D721Med (cell line): ENCODE data around the gene TSPAN31.
A peak's percentile ranks its signal among the peaks of the same experiment; 100 is the strongest.

Experiments used
- DNase-seq: peaks from one replicate; pipeline ENCODE4 v3.0.0; 2011; ENCODE audit warnings: low spot score; ENCODE audit not compliant: insufficient read length
- FAIRE-seq: peaks from 2 replicates; lab custom pipeline; 2011; peaks lifted over from hg19 to GRCh38; lab: Jason Lieb, UNC
- TF ChIP-seq, protein P1 (sequence below): IDR thresholded peaks from 2 replicates; pipeline ENCODE4 v1.5.1; 2012; ENCODE audit warnings: mild to moderate bottlenecking, control low read depth; ENCODE audit not compliant: insufficient read depth; ENCODE audit errors: missing control alignments

The TSPAN31 gene

DNA sequence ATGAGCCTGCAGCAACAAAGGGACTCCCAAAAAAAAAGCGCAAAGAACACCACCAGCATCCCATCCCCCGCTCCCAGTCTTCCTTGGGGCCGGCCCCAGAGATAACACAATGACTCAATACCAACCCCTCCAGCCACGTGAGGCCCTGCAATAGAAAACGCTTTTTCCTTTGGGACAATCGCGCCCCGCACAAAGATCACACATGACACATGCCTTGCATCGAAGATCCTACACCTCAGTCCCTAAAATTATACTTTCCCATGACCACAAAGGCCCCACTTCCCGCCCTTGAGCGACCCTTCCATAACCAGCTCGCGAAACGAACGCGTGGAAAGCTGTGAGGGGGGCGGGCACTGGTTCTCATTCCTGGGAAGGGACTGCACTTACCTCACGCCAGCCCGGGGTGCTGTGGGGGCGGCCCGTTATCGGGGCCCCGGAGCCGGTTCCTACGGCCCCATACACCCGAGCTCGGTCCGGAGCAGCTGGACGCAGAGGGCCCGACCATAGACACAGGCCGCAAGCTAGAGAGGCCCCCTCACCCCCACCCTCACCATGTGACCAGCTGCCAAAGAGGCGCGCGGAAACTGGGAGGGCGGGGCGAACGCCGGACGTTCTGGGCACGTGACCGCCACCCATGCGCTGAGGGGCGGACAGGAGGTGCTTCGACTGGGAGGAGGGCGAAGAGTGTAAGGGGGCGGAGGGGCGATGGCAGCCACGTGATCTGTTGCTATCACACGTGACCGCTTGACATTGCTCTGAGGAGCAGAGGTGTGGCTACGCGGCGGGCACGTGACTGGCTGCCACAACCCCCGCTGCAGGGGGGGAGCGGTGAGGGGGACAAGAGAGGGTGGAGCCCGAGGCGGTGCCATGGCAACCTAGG is 7.2 kb downstream of the TSPAN31 start, which contains the start of gene CDK4:
CDK4 (minus strand) TSS at position 523 of the 880 bp plus-strand sequence. CDS start 593 bp downstream, outside the sequence.
- DNase-seq (peak; percentile 55), FAIRE-seq (no peak)
- TF ChIP-seq, protein P1, sequence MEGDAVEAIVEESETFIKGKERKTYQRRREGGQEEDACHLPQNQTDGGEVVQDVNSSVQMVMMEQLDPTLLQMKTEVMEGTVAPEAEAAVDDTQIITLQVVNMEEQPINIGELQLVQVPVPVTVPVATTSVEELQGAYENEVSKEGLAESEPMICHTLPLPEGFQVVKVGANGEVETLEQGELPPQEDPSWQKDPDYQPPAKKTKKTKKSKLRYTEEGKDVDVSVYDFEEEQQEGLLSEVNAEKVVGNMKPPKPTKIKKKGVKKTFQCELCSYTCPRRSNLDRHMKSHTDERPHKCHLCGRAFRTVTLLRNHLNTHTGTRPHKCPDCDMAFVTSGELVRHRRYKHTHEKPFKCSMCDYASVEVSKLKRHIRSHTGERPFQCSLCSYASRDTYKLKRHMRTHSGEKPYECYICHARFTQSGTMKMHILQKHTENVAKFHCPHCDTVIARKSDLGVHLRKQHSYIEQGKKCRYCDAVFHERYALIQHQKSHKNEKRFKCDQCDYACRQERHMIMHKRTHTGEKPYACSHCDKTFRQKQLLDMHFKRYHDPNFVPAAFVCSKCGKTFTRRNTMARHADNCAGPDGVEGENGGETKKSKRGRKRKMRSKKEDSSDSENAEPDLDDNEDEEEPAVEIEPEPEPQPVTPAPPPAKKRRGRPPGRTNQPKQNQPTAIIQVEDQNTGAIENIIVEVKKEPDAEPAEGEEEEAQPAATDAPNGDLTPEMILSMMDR = no peak

DNA sequence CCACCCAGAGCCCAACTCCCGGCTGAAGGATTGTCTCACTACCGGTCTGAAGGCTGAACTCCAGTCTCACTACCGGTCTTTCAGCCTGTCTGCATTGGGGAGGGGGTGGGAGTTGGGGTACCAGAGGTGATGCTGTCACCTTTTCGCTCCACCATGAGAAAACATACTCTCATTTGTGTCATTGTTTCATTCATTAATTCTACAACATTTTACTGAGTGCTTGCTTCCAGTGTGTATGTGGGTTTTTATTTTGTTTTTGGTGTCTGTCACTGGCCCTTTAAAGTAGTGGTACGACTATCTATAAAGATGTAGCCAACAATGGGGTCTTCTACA is 7.8 kb downstream of the TSPAN31 start:
- TF ChIP-seq, protein P1 = no peak
- DNase-seq (no peak), FAIRE-seq (no peak)

DNA sequence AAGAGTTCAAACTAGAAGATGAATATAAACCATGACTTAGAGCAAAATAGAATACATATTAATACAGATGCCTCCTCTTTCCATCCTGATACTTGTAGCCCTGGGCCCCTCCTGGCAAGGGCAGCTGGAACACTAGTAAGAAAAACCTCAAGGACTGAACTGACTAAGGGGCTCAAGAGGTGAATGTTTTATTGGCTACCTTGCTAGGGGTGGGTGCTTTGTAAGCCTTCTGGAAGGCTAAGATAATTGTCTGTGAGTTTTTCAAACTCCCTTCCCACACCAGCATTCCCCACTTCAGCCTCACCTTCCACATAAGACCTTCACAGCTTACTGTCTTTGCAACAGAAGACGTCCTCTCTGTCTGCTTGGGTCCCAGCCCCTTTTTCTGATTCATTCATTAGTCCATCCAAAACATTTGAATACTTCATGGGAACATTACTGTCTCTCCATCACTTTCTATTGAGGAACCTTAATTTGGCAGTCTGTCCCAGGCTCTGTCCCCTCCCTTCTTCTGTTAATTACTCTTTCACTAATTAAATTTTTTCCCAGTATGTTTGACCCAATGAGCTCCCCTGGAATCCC is 9.0 kb downstream of the TSPAN31 start:
- FAIRE-seq = no peak
- no peak for DNase-seq
- TF ChIP-seq, protein P1 = no peak

DNA sequence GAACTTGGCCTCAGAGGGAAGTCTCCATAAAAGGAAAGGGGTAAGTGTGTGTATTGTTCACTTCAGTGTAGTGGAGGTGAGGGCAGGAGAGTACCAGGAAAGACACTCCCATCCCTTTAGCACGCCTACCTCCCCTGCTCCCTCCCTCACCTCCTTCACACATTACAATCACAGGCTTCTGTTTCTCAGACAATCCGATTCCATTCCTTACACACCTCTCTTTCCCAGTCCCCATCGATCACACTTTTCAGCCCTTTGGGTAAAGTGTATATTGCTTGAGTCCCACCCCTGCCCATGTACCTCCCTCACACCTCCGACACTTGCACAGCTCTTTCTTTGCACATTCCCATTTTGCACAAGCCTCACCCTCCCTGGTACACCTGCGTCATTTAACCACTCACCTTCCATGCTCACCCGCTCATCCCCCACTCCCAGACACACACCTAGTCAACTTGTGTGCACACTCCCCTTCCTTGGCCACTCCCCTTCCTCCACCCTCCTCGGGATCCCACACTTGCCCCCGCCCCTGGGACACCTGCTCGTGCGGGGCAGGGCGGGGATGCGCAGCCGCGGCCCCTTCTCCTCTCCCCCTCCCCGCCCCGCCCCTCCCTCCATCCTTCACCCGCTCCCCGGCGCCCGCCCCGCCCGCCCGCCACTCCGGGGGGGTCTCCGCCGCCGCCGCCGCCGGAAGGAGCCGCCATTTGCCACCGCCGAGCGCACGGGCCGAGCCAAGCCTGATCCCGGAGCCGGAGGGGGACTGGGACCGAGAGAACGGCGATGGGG is 9.8 kb downstream of the TSPAN31 start, which contains the start of gene MARCHF9:
MARCHF9 (plus strand) TSS at position 693 of the 783 bp plus-strand sequence. CDS start 426 bp downstream, outside the sequence.
- peak; percentile 64 for DNase-seq
- FAIRE-seq = no peak

DNA sequence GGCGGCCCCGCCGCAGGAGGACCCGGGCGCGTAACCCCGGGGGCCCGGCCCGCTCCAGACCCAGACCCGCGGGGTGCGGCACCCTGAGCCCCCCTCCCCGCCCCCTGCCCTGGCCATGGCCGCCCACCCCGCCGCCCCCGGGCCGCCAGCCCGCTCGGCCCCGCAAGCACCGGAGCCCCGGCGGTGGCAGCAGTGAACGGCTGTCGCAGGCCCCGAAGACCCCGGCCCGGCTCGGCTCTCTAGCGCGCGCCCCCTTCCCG is 10.3 kb downstream of the TSPAN31 start:
- DNase-seq (no peak), FAIRE-seq (no peak)
- TF ChIP-seq, protein P1 = no peak

More for the DNA sequence above, 9.8 kb downstream of the TSPAN31 start, which contains the start of gene MARCHF9:
- TF ChIP-seq, protein P1 = no peak

DNA sequence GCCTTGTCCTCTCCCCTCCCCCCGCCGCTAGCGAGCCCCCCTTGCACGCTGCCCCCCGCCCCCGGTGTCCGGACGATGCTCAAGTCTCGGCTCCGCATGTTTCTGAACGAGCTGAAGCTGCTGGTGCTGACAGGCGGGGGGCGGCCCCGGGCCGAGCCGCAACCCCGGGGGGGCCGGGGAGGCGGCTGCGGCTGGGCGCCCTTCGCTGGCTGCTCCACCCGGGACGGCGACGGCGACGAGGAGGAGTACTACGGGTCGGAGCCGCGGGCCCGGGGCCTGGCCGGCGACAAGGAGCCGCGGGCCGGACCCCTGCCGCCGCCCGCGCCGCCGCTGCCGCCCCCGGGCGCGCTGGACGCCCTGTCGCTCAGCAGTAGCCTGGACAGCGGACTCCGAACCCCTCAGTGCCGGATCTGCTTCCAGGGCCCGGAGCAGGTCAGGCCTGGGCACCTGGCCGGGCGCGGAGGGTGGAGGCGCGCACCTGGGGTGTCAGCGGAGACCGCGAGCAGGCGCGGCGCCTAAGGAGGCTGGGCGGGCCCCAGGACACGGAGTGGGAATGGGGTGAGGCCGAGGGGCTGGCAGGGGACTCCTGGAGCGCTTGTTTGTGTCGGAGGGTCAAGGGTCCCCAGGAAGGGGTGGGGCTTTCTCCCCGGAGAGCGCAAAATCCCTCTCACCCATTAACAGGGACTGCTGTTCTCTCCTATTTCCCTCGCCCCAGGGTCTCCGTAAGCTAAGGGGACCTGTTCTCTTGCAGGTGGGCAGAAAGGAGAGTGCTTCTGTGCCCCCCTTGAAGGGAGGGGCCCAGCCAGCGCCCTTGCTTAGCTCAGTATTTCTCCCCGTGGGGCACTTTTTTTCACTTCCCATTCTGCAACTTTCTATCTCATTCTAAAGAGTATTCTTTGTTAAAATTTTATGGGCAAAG is 10.9 kb downstream of the TSPAN31 start:
- FAIRE-seq (no peak), DNase-seq (no peak)
- TF ChIP-seq, protein P1 = no peak
